NB4 (cell line): ENCODE results near the gene LARP6.

ENCODE experiments used
- CTCF ChIP-seq: IDR thresholded peaks from one replicate; pipeline ENCODE4 v1.5.1; 2012; ENCODE audit warnings: low read depth, low read length
- MYC ChIP-seq: IDR thresholded peaks from 2 replicates; pipeline ENCODE4 v1.6.1; 2011; ENCODE audit warnings: low read depth, low read length
- POLR2A ChIP-seq: IDR thresholded peaks from 2 replicates; pipeline ENCODE4 v1.6.1; 2011; ENCODE audit warnings: mild to moderate bottlenecking; ENCODE audit not compliant: insufficient read length; ENCODE audit errors: extremely low read depth

GRCh38 chr15:70853318-70853972 is 512 bp downstream of the LARP6 start:
- TF ChIP-seq CTCF (no peak), MYC (no peak), POLR2A (no peak)
